Measurements from ENCODE around the gene KIAA1614.
"Not testable (repeated sequence)": the region's sequence is repeated elsewhere in the genome, so short reads cannot be mapped to it uniquely, and the experiment has no call there.

Gene KIAA1614

DNA sequence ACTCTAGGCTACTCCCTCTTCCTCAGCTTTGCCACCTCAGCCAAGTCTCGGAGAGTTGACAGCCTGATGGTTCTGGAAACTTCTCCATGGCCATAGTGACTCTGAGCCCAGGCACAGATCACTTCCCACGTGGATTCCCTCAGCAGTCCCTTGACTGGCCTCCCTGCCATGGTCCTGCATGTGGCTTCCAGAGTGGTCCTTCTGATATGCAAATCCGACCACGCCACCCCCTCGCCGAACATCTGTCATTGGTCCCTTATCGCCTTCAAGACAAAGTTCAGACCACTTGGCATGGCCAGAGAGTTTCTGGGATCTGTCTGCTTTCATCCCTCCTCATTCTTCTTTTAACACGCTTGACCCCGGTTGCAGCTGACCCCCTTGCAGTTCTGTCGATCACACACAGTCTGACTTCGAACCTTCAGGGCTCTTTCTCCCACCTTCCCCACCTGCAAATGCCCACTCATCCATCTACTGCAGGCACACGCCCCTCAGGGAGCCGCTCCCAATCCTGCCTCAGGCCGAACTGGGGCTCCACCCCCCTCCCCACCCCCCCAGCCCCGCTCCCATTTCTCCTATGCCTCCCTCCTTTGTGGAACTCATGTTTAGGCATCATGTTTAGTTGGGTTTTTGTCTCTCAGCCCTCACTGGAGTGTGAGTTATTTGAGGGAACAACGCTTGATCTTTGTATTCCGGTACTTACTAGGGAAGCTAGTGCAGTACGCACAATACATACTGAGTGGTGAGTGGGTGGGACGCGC lies 29.0 kb downstream of the KIAA1614 start:
- no peak for DNase-seq (ENCODE audit: low spot score)

DNA sequence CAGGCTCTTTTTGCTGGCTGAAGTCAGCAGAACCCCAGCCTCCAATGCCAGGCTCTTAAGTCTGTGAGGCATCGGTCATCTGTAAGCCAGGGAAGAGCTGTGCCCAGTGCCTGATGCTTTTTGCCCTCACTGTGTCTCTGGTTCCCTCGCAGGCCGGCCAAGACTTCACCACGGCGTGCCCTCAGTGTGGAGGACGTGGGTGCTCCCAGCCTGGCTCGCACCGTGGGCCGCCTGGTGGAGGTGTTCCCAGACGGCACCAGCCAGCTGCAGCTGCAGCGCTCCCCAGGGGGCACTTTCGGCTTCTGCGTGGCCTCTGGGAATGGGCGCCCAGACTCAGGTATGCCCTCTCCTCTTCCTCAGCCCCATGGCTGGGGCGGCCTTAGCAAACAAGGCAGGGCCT lies 32.5 kb downstream of the KIAA1614 start:
- DNase-seq (ENCODE audit: low spot score) = no peak

DNA sequence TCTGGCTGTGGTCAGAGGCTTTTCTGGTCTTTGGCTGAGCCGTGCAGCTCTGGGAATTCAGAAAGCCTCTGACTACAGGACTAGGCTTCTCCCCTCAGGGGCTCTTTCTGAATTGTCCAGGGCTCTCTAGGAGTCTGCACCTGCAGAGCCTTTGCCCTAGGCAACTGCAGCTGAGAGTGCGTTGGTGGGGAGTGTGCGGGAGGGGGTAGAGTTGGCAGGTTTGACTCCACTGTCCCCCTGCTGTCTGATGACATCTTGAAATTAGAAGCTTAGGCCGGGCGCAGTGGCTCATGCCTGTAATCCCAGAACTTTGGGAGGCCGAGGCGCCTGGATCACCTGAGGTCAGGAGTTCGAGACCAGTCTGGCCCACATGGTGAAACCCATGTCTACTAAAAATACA lies 32.9 kb downstream of the KIAA1614 start:
- DNase-seq (ENCODE audit: low spot score) = no peak

DNA sequence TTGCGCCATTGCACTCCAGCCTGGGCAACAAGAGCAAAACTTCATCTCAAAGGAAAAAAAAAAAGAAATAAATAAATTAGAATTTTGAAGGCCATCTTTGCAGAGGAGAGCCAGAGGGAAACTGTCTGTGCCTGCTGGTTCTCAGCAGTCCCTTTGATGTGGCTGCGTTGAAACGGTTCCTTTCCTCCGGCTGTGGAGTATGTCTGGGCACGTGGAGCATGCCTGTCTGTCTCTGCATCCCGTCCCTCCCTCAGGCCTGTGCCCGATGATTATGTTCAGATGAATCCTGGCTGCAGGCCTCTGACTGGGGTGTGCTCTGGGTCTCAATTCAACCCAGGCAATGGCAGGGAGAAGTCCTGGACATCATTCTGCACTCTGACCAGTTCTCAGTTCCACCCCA lies 33.4 kb downstream of the KIAA1614 start:
- no peak for DNase-seq (ENCODE audit: low spot score)

DNA sequence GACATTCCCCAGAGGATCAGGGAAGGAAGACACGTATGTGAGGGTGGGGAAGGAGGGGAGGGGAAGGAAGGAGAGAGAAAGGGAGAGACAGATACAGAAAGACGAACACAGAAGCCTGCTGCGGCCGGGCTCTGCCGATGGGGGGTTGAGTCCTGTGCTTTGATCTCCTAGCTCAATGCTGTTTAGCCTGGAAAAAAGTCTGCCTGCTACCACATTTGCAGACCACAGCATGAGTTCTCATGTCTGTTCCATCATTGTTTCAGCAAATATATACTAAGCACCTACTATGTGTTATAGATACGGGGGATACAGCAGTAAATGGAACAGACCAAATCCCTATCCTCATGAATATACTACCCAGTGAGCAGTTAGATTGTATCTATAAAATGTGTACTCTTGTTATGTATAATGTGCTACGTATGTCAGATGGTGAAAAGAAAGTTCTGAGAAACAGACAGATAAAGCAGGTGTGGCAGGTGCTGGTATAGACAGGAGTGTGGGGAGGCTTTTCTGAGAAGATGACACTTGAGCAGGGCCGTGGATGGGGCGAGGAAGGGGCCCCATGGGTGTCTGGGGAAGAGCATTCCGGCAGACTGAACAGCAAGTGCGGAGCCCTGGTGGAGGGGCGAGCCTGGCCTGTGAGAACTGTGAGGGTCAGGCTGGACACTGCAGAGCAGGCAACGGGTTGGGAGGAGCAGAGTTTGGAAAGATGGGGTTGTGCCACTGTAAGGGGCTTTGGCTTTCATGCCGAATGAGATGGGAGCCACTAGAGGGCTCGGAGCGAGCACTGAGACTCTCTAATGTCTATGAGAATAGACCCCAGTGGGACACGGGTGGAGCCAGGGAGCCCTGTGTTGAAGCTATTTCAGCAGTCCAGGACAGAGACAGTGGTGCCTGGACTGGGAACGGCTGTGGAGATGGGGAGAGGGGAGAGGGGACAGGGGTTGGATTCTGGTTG lies 34.1 kb downstream of the KIAA1614 start:
- no peak for DNase-seq (ENCODE audit: low spot score)

DNA sequence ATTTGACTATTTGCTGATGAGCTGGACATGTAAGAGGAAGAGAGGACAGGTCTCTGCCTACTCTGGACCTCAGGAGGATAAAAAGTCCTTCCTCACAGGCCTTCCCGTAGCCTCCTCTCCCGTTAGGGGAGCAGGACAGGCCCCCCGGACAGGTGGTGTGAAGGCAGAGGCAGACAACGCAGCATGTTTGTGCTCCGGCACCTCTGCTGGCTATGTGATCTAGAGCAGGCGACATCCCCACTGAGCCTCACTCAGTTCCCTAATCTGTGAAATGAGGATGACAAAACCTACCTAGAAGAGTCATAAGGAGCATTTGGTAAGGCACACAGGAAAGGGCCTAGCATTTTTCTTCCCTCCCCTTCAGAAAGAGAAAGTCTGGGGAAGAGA lies 34.8 kb downstream of the KIAA1614 start:
- DNase-seq (ENCODE audit: low spot score) = no peak

DNA sequence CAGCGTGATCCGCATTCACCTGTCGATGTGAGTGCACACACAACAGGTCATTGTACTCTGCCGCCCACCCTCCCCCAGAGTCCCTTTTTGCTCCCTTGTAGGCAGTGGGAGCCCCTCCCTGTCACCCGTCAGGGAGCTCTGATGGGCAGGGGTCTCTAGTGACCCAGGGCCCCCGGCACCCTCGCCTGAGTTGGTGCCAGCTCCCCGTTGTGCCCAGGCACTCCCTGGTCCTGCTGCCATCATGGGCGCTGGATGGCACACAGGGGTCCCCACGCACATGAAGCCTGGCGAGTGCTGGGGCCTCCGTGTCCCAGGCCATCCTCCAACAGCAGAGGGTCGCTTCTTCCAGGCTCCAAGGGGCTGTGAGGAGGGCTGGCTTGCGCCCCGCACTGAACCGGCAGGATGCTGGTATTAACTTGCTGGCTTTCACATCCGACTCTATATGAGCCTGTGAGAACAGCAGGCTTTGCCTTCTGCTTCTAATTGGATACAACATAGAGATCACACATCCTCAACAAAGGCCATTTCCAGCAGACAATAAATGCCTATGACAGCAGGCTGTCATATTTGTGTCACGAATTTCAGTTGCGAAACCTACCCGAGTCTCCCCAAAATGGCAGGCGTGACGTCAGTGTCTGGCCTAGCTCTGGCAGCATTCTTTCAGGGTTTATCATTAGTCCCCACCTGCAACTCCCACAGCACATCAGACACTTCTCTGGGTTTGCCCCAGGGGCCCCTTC lies 35.4 kb downstream of the KIAA1614 start:
- DNase-seq (ENCODE audit: low spot score) = no peak

DNA sequence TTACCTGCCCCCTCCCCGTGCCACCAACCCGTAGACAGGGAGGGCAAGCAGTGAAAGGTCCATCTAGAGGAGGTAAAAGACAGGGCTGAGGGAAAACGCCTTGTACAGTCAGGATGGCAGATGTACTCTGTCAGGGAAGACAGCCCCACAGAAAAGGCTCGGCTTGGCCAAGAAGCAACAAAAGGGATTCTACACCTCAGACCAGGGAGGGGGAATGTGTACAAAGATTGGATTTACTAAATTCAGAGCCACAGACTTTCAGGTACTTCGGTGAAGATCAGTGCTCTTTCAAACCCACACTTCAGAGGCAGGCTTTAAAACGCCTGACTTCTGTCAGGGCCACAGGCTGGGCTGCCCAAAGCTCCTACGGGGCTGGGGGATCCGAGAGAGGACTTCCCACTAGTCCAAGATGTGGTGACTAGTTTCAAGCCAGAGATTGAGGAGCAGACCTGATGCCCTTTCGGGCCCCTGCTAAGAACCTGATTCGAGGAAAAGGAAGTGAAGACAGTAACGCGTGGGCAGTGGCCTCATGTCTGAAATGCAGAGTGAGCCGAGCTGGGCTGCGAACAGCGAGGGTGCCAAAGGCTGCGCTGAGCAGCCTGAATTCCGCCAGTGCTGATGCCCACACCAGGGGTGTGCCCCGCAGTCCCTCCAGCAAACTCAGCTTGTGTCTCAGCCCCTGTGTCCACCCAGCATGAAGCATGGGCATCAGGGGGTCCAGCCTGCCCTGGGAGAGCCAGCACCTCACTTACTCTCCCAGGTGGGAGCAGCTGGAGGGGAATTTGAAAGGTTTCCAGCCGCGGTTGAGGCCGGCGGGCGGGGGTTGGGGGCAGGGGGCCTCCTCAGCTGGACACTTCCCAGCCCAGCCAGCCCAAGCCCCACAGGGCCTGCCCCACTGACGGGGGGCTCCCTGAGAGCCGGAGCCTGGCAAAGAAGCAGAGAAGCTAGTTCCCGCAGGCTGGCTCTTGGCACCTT lies 36.2 kb downstream of the KIAA1614 start:
- DNase-seq (ENCODE audit: low spot score) = no peak

DNA sequence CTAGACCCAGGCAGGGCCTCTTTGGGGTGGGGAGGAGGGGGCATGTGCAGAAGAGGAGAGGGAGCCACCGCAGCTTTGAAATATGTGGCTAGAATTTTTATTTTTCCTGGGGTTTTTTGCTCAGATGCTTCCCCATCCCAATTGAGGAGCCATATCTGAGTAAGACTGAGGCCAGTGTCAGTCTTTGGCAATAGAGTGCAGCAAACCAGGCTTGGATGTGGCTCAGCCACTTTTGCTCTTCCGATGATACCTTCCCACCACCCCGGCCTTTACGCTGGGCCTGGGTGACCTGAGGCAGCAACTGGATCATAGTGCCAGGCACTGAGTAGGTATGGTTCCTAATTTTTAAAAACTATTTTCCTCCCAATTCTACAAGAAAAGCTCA lies 36.9 kb downstream of the KIAA1614 start:
- DNase-seq (ENCODE audit: low spot score) = no peak

DNA sequence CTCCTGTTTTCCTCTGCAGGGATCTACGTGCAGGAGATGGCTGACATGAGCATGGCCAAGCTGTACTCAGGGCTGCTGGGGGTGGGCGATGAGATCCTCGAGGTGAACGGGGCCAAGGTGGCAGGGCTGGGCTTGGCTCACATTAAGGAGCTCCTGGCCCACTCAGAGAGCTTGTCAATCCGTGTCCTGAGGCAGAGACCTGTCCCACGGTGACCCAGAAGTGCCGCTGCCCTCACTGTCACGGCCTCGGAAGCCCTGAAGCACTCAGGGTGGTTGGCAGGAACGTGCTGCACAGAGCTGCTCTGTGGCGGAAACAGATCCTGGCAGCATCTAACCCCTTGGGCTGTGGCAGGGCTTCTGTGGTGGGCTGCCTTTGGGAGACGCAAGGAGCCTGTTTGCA lies 37.6 kb downstream of the KIAA1614 start:
- DNase-seq (ENCODE audit: low spot score) = no peak

DNA sequence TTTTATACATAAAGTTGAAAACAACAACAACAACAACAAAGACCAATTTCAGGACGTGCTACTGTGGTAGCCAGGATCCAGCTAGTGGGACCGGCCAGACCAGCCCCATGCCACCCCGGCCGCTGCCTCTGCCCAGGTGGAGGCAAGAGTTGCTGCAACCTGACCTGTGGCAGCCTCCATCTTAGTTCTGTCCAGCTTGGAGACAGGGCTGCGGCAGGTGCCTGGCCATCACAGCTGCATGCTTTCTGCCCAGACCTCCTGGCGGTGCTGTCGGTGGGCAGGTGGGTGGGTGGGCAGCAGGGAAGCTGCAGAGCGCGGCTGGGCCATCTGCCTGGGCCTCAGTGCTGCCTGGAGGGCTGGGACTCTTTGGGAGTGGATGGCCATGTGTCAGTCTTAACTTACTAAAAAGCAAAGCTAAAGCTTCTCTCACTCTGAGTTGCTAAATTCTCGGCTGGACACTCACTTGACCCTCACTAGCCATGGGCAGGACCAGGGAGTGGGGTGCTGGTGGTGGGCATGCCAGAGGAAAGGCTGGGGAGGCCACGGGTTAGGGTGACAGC lies 38.6 kb downstream of the KIAA1614 start:
- peak; percentile 35 for DNase-seq (ENCODE audit: low spot score)

DNA sequence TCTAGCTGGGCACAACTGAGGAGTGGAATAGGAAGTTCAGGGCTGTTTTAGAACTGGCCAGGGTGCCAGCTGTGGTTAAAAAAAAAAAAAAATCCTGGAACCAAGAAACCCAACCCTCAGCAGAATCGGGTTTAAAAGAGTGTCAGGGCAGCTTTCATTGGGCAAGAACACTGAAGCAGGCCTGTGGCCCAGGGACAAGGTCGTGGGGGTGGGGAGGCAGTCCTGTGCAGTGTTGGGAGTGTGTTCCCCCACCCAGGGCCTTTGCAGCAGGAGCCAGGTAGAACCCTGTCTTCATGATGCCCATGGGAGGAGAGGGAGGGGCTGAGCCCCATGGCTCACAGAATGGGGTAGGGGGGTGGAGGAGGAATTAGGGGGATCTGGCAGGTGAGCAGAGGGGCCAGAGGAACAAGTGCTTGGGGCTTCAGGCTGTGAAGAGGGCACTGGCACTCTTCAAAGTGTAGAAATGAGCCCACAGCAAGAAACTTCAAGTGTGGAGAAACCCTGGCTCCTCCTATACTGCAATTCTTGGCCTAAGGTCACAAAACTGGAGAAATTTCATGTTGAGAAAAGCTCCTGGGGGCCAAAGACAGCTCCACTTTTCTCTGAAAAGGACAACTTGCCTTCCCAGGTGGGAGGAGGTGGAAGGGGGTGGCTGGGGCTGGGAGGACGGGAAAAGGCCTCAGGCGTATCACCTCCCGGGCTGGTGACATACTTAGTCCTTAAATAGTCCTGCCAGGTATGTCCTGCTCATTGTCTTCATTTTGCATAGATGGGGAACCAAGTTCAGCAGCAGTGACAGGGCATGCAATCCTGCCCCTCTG lies 39.3 kb downstream of the KIAA1614 start:
- peak; percentile 32 for DNase-seq (ENCODE audit: low spot score)

DNA sequence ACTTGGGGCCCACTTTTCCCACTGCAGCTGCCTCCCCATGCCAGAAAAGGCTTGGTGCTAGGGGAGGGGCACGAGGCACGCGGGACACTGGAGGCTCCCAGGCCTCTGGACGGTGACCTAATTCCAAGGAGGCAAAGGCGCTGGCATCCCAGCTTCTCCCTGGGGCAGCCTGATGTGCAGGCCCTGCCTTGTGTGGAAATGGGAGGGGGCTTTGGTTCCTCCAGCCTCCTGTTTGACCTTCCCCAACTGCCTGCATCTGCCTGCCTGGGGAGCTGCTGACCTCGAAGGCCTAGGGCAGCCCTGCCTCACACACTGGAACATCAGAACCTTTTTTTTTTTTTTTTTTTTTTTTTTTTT lies 39.9 kb downstream of the KIAA1614 start:
- DNase-seq (ENCODE audit: low spot score) = peak; percentile 48

DNA sequence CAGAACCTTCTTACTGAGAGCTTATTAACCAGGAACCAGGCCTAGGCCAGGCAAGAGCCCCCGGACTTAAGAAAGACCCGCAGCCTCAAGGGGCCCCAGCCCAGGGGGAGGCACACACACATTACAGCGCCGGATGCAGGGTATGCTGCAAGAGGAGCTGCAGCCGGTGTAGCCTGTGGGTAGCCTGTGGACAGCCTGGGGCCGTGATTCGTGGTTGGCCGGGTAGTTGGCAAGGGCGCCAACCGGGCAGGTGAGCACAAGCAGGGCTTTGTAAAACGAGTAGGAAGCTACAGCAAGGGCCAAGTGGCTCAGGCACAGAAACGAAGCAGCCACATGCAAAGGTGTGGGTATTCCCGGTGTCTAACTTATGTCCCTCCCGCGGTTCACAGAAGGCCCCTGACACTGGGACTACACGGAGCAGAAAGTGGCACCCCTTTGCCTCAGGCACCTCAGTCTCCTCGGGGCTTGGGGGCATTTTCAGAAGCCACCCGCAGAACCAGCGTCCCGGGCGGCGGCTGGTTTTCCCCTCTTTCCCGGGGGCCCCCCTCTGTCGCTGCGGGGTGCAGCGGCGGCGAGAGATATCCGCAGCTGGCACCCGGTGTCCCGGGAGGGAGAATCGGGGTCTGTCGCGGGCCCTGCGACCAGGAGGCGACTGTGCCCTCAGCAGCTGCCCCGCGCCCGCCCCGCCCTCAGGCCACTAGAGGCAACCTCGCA lies 40.8 kb downstream of the KIAA1614 start:
- DNase-seq (ENCODE audit: low spot score) = peak; percentile 37

DNA sequence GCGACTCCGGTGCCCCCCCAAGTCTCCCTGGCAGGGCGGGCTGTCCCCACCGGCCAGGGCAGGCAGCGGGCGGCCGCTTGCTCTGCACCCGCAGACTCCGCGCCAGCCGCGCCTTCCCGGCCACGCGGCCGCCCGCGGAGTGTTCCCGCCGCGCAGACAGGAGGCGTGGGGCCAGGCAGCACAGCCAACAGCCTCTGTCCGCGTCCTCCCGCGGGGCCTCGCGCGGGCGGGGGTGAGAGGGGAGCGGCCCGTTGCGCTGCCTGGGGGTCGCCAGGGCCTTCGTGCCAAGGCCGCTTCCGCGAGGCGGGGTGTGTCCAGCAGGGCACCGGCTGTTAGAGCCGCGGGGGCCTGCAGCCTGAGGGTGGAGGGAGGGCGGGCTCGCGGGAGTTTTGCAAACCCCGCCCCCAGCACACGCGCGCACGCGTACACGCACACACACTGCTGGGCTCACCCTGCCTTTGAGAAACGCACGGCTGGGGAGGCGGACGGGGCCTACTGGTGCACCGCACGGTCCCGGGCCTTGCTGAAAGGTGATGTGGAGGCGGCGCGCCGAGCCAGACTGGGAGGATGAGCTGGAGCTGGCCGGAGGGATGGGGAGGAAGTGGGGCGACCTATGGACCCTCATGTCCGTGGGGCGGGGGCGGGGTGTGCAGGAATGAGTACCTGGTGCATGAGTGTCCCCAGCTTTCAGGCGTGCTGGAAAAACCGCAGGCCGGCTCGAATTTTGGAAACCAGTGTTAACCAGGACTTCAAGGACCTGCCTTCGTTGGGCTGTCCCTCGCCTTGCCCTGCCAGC lies 41.5 kb downstream of the KIAA1614 start:
- DNase-seq (ENCODE audit: low spot score) = peak; percentile 59

DNA sequence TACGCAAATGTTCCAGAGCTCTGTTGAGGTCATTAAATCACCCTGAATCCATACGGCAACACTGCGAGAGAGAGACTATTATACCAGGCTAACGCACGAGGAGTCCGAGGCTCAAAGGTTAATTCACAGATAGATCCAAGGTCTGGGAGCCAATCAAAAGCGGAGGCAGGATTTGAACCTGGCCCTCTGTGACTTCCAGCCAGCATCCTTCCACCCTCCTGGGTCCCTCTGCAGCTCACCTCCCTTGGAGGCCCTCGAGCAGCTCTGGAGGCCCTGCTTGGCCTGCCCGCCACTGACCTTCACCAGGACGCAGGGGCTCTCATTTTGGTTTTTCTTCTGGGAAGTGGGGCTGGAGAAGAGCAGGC lies 42.1 kb downstream of the KIAA1614 start:
- no peak for DNase-seq (ENCODE audit: low spot score)

DNA sequence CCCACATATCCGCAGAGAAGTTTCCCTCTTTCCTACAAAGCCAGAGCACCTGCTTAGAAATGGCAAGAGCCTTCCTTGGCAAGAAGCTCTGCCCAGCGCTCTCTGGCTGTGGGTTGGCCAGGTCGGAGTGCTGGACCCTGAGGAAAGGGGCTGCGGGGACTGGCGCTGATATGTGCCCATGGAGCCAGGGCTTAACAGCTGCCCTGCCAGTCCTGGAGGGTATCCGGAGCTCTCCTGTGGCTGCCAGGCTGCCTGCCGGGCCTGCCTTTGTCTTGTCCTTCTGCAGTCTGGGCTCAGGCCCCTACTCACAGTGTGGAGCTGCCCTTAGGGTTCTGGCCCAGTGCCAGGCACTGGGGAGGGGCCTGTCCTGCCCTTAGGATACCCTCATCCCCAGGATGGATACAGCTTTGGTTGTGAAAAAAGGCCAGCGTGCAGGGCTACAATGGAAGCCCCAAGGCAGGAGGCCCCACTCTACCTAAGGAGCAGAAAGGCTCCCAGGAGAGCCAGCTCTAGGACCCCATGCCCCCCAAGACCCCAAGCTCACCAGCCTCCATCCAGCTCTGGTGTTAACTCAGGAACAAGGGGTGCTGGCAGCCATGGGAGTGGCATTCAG lies 43.4 kb downstream of the KIAA1614 start:
- DNase-seq (ENCODE audit: low spot score) = no peak

DNA sequence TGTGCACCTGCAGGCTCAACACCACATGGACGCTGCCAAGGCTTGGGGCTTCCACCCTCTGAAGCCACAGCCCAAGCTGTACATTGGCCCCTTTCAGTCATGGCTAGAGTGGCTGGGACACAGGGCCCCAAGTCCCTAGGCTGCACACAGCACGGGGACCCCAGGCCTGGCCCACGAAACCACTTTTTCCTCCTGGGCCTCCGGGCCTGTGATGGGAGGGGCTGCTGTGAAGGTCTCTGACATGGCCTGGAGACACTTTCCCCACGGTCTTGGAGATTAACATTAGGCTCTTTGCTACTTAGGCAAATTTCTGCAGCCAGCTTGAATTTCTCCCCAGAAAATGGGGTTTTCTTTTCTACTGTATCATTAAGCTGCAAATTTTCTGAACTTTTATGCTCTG lies 46.9 kb downstream of the KIAA1614 start:
- DNase-seq (ENCODE audit: low spot score) = not testable (repeated sequence)

All from D341Med (cell line).